Stimulated activated CD8-positive, alpha-beta memory T cell treated with anti-CD3 and anti-CD28 coated beads, Interleukin-4, amount 100 ng/mL, for 4 hours (primary cell): ENCODE data around the gene KCNK6.
"Not testable (repeated sequence)": the region's sequence is repeated elsewhere in the genome, so short reads cannot be mapped to it uniquely, and the experiment has no call there.

Experiments used
- DNase-seq, 2 donors: peaks; one replicate each; pipeline ENCODE4 v3.0.0-alpha.2; 2020; ENCODE audit warnings: low read depth in 2 of 2, low spot score in 1 of 2

The KCNK6 gene

DNA sequence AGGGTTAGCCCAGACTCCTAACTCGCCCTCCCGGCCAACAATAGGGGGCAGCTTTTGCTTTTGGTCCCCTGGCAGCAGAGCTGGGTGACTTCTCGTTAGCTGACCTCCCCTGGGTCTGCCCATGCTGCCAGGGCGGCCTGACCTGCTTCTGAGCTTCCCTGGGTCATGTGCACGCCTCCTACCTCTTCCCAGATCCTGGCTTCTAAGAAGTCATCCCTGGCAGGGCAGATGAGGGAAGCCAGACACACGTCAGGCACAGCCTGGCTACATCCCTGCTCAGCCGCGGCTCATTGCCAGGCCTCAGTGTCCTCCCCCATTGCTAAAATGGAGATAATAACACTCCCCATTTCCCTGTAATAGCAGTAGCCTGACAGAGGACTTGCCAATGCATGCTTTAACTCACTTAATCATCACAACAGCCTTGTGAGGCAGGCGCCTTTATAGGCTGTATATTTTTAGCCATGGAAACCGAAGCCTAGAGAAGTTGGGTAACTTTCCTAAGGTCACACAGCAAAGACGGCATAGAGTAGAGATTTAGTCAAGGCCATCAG is 2.1 kb downstream of the KCNK6 start:
- DNase-seq, result no peak

DNA sequence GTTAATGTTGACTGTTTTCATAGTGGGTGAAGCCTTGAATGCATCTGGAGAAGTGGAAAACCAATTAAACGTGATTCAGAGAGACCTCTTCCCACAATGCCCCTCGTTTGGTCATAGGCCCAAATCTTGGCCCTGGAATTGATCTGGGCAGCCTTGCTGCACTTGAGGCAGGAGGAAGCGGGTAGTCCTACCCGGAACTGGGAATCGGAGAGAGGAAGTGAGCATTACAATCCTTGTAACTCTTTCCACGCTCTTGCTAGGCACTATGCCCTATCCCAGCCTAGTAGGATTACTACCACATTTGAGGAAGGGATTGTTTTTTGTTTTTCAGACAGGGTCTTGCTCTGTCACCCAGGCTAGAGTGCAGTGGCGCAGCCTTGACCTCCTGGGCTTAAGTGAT is 3.6 kb downstream of the KCNK6 start:
- no peak for DNase-seq

DNA sequence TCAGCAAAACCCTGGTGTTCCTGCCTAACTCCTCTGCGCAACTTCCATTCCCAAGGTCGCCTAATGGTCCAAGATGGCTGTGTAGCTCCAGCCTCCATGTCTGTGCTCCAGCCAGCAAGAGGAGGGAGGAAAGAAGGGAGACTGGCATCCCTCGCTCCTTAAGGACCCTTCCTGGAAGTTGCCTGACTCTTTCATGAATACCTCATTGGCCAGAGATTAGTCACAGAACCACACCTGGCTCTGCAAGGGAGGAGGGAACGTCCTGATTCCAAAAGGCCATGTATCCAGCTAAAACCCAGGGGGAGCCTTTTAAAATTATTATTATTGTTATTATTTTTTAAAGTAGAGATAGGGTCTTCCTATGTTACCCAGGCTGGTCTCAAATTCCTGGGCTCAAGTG is 4.8 kb downstream of the KCNK6 start:
- DNase-seq, result no peak

DNA sequence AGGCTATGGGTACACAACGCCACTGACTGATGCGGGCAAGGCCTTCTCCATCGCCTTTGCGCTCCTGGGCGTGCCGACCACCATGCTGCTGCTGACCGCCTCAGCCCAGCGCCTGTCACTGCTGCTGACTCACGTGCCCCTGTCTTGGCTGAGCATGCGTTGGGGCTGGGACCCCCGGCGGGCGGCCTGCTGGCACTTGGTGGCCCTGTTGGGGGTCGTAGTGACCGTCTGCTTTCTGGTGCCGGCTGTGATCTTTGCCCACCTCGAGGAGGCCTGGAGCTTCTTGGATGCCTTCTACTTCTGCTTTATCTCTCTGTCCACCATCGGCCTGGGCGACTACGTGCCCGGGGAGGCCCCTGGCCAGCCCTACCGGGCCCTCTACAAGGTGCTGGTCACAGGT is 6.9 kb downstream of the KCNK6 start:
- DNase-seq, result no peak

DNA sequence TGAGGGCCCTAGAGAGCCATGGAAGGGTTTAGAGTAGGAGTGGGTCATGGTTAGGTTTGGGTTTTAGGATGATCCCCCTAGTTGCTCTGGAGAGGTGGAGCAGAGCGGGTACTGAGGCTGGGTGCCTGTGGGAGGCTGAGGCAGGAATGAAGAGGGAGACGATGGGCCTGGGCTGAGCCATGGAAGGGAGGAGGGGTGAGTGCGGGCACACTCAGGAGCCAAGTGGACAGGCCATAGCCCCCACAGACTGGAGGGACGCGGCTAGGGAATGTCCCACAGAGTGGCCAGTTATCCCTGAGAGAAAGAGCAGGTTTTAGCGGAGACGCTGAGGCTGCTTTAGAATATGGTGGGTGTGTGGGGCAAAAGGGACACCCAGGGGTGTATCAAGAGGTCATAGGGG is 10.0 kb downstream of the KCNK6 start:
- no peak for DNase-seq

DNA sequence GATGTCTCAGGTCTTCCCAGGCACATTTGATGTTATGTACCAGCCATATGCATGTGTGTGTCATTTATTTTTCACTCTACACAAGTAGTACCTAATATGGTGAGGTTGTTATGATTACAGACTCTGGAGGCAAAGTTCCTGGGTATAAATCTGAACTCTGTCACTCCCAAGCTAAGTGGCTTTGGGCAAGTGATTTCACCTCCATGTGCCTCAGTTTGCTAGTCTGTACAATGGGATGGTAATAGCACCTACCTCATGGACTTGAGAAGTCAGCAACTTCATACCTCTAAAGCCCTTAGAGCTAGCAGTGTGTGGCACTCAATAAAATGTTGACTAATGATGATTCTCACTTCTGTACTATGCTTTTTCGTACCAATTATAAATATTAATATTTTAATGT is 12.1 kb downstream of the KCNK6 start:
- no peak for DNase-seq

DNA sequence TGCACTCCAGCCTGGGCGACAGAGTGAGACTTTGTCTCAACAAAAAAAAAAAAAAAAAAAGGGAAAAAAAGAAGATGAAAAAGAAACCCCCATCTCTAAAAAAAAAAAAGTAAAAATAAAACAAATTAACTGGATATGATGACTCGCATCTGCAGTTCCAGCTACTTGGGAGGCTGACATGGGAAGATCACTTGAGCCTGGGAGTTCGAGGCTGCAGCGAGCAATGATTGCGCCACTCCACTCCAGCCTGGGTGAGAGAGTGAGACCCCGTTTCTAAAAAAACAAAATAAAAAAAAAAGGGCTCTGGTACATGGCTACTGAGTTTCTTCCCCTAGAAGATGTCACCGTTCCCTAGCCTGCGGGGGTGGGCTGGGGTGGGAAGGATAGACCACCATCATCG is 13.6 kb downstream of the KCNK6 start:
- DNase-seq, result no peak

DNA sequence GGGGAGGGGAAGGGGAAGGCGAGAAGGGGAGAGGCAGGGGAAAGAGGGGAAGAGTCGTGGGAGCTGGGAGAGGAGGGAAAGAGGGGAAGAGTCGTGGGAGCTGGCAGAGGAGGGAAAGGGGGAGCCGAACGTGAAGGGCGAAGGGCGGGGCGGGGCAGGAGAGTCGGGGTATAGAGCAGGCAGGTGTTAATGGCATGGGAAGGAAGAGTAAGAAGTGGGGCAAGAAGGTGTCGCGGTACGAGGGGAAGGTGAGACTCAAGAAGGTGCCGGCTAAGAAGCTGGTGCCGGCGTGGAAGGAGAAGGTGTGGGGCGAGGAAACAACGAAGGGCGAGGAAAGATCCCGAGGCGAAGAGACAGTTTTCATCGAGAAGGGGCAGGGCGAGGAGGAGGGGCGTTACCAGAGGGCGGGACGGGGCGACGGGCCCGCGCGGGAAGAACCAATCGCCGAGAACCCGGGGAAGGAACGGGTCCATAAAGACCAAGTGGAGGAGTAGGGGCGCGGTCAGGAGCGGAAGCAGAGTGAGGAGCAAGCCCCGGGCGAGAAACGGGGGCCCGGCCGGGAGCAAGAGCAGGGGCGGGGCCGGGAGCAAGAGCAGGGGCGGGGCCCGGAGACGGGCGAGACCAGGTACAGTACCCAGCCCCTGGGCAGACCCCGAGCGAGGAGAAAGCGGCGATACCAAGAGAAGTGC is 16.4 kb downstream of the KCNK6 start:
- DNase-seq, result peak; percentile 87 to 88

GRCh38 chr19:38336638-38337359 is 17.2 kb downstream of the KCNK6 start:
- DNase-seq, result peak; percentile 89 to 92

GRCh38 chr19:38337360-38337653 is 17.7 kb downstream of the KCNK6 start:
- DNase-seq, result no peak

GRCh38 chr19:38339011-38339410 is 19.4 kb downstream of the KCNK6 start:
- not testable (repeated sequence) for DNase-seq

- no peak for DNase-seq
Measured at GRCh38 chr19:38340927-38341326, 21.3 kb downstream of the KCNK6 start.

DNA sequence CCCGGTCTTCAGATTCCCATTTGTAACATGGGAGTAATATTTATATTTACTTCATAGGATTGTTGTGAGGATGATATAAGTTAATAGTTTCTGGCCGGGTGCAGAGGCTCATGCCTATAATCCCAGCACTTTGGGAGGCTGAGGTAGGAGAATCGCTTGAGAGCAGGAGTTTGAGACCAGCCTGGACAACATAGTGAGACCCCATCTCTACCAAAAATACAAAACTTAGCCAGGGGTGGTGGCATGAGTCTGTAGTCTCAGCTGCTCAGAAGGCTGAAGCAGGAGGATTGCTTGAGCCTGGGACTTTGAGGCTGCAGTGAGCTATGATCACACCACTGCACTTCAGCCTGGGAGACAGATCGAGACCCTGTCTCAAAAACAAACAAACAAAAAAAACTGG is 27.2 kb downstream of the KCNK6 start:
- DNase-seq, result no peak

- no peak for DNase-seq
Measured at GRCh38 chr19:38350883-38351282, 31.2 kb downstream of the KCNK6 start.

DNA sequence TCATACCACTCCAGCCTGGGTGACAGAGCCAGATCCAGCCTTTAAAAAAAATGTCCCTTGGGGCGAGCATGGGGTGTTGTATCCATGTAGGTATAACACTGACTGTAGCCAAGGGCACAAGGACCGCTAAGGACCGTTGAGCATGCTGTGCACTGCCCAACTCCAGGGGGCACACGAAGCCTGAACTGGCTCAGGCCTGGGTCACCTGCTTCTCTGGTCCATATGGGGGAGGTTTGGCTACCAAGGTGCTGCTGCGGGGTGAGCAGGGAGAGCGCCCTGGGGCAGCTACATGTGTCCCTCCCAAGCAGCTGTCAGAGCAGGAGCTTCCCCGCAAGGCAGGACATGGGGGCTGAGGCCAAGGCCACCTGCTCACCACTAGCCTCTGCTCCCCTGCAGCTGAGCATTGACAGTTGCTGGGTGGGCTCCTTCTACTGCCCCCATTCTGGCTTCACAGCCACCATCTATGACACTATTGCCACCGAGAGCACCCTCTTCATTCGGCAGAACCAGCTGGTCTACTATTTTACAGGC is 32.3 kb downstream of the KCNK6 start:
- DNase-seq, result no peak

DNA sequence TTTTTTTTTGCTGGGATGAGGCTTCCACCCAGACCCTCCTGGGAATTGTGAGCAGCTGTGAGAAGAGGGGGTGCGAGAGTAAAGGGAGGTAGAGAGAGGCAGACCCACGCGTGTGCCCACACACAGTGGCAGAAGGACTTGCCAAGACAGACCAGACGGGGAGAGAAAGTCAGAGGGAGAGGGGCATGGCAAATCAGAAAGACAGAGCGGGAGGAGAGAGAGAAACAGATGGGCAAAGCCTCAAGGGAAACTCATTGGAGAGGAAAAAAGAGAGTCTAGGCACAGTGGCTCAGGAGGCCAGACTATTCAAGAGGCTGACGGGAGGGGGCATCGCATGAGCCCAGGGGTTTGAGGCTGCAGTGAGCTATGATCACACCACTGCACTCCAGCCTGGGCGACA is 33.0 kb downstream of the KCNK6 start:
- DNase-seq, result no peak

DNA sequence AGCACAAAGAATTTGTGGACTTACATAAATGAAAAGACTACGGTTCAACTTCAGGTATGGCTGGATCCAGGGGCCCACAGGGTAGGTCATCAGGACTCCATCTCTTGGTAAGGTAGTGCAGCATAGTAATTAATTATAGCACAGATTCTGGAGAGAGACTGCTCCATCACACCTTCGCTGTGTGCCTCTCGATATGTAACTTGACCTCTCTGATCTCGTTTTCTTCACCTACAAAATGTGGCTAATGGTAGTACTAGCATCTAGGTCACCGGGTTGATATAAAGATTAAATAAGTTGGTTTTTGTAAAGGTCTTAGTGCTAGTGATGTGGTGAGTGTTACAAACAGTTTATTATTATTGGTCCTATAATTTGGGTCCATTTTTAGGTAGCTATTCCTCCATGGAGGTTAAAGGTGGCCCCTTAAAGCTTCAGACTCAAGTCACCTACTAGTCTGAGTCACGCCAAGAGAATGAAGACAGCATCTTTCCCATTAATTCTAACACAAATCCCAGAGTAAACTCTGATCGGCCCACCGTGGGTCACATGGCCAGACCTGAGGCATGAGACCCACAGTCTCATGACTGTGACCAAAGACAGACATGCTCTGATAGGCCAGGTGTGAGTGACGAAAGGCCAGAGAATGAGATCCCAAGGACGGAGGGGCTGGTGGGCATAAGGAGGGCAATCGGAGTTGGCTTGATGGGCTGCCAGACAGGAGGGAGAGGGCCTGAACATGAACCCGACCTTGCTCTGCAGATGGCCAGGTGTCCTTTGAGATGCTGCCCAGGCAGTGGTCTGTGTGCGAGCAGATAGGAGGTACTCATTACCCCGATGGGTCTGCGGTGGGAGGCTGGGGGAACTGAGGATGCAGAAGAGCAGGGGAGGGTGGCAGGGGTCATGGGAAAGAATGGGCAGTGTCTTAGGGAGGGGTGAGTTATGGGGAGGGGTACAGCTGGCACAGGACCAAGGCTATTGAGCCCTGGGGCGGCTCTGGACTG is 36.4 kb downstream of the KCNK6 start:
- DNase-seq, result no peak

GRCh38 chr19:38358071-38358470 is 38.4 kb downstream of the KCNK6 start:
- DNase-seq, result no peak

DNA sequence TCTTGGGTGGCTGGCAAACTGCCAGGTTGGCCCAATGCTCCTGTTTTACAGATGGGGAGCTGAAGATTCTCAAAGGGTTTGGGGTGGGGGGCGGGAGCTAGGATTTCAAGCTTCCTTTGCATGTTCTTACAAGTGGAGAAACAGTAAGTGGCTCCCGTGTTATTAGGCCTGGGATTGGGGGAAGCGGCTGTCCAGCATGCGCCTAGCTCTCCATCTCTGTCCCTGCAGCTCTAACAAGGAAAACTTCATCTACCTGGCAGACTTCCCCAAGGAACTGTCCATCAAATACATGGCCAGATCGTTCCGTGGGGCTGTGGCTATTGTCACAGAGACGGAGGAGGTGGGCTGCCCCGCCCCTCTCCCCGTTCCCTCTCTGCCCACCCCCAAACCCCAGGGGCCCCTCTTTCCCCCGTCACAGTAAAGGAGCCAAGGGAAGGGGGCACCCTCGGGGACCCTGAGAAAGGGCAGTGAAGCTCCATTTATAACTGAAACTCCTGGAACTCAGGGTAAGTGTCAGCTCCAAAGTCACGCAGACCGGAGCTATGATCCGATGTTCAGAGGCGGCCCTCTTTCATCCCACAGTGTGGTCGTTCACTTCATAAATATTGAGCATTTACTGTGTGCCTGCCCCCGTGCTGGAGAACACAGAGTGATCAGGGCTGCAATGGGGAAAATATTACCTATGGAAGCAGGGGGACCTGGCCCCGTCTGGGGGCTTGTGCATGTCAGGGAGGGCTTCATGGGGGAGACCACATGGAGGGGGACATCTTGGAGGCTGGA is 39.8 kb downstream of the KCNK6 start:
- no peak for DNase-seq

DNA sequence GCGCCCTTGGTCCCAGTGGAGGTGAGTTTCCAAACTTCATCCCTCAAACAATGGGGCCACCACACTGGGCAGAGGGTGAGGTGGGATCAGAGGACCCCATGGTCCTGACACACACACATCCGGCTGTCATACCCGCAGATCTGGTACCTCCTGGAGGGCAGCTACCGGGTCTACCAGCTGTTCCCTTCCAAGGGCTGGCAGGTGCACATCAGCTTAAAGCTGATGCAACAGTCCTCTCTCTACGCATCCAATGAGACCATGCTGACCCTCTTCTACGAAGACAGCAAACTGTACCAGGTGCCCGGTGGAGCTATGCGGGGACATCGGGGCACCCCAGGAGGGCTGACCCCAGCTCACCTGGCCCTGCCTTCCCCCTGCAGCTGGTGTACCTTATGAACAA is 40.7 kb downstream of the KCNK6 start:
- no peak for DNase-seq
